Glutamatergic neuron (in vitro differentiated cells): ENCODE results near the gene USF3. TPM values are rescaled to one million over a fixed set of nuclear protein-coding genes. Genes with fewer than 3 reads are reported as not detected.

Experiments
- DNase-seq: peaks from one replicate; pipeline ENCODE4 v3.0.0; 2022
- H3K27ac Mint-ChIP-seq: one replicate; pipeline ENCODE4 v1.8.0; 2020; ENCODE audit warnings: mild to moderate bottlenecking, mixed read lengths, inconsistent platforms; ENCODE audit not compliant: unreplicated experiment
- H3K27me3 Mint-ChIP-seq: one replicate; pipeline ENCODE4 v1.8.0; 2020; ENCODE audit warnings: mild to moderate bottlenecking, moderate library complexity, mixed read lengths, inconsistent platforms; ENCODE audit not compliant: unreplicated experiment
- H3K36me3 Mint-ChIP-seq: one replicate; pipeline ENCODE4 v1.8.0; 2020; ENCODE audit warnings: mild to moderate bottlenecking, mixed read lengths, inconsistent platforms; ENCODE audit not compliant: unreplicated experiment
- H3K4me1 Mint-ChIP-seq: one replicate; pipeline ENCODE4 v1.8.0; 2020; ENCODE audit warnings: mild to moderate bottlenecking, low read depth, mixed read lengths, inconsistent platforms; ENCODE audit not compliant: unreplicated experiment
- H3K4me3 Mint-ChIP-seq: one replicate; pipeline ENCODE4 v1.8.0; 2020; ENCODE audit warnings: mild to moderate bottlenecking, mixed read lengths, inconsistent platforms; ENCODE audit not compliant: unreplicated experiment
- H3K9me3 Mint-ChIP-seq: one replicate; pipeline ENCODE4 v1.8.0; 2020; ENCODE audit warnings: mild to moderate bottlenecking, moderate library complexity, mixed read lengths, inconsistent platforms; ENCODE audit not compliant: unreplicated experiment
- total RNA-seq: library from RNA; stranded (reverse); fragmentation: NEBNext Ultra II Directional; extraction: Animal tissue kit (Norgen Biotek cat#: 25700); gene quantifications from one replicate; pipeline ENCODE4 v1.2.1, GENCODE V29; 2021; ENCODE audit not compliant: unreplicated experiment
- TF ChIP-seq, protein P1 (sequence below): fragments of 200-600 bp; sonication (generic); IDR thresholded peaks from one replicate; pipeline ENCODE4 v1.5.0; 2021; ENCODE audit not compliant: partially characterized antibody, unreplicated experiment

The USF3 gene
- total RNA-seq, 1 donor from 2014 or later: 14.9 TPM

DNA sequence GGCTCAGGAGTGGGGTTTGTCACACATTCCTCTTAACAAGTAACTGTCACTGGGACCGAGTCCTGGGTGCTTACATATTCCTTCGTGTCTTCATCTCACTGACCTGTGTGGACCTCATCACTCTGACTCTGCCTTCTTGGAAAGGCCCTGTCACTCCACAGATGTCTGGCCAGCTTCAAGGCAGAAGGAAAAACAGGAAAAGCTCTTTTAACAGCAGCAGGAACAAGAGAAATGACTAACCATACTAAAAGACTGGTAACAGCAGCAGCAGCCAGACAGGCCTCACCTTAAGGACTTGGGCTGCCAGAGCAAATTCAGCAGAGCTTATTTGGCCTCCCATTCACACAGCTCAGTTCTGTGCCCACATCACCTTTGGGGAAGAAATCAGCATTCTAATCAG is 68.1 kb downstream of the USF3 start:
- H3K9me3 Mint-ChIP-seq: peaks cover 1% of the 10 kb centered on the region
- H3K27me3 Mint-ChIP-seq: no peaks in the 10 kb centered on the region
- H3K36me3 Mint-ChIP-seq: no peaks in the 10 kb centered on the region
- H3K27ac Mint-ChIP-seq: no peak overlapping the region
- no peak for DNase-seq
- H3K4me1 Mint-ChIP-seq: peaks cover 7% of the 10 kb centered on the region
- TF ChIP-seq, protein P1, sequence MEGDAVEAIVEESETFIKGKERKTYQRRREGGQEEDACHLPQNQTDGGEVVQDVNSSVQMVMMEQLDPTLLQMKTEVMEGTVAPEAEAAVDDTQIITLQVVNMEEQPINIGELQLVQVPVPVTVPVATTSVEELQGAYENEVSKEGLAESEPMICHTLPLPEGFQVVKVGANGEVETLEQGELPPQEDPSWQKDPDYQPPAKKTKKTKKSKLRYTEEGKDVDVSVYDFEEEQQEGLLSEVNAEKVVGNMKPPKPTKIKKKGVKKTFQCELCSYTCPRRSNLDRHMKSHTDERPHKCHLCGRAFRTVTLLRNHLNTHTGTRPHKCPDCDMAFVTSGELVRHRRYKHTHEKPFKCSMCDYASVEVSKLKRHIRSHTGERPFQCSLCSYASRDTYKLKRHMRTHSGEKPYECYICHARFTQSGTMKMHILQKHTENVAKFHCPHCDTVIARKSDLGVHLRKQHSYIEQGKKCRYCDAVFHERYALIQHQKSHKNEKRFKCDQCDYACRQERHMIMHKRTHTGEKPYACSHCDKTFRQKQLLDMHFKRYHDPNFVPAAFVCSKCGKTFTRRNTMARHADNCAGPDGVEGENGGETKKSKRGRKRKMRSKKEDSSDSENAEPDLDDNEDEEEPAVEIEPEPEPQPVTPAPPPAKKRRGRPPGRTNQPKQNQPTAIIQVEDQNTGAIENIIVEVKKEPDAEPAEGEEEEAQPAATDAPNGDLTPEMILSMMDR: no peak
- H3K4me3 Mint-ChIP-seq: no peak overlapping the region

DNA sequence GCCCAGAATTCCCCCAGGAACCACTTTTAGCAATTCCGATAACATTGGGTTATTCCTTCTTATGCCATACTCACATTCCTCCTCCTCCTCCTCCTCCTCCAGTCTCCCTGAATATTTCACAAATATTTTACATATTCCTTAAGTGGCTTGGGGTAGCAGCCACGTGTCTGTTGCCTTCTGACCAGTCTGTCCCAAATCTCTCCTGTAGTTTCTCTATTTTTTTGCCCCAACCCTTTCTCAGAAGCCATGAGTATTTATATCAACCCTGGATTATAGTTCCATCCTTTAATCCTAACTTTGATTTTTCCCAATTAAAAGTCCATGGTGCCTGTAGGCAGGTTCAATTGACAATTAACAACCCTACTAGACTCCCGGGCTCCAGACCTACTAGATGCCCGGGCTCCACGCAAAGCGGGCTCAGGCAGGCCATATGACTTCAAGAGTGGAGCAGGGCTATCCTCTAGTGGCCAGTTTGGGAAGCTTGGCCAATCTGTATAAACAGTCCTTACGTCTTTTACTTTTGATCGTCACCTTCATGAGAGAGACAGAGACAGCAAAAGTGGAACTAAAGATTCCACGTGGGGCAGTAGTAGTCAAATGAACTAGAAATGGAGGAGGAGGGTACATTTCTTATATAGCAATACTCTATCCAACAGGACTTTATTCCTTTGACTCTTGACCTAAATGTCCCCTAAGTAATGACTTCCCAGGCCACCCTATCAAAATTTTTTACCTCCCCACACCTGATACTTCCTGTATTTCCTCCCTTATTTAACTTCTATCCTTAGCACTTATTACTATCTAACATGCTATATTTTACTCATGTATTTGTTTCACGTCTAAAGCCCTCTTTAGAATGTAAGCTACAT is 69.7 kb downstream of the USF3 start:
- H3K4me1 Mint-ChIP-seq: peaks cover 7% of the 10 kb centered on the region
- H3K9me3 Mint-ChIP-seq: peaks cover 1% of the 10 kb centered on the region
- peak; percentile 47 for DNase-seq
- TF ChIP-seq, protein P1: peak; percentile 71
- no peak overlapping the region for H3K4me3 Mint-ChIP-seq
- no peak overlapping the region for H3K27ac Mint-ChIP-seq
- H3K36me3 Mint-ChIP-seq: no peaks in the 10 kb centered on the region
- no peaks in the 10 kb centered on the region for H3K27me3 Mint-ChIP-seq

DNA sequence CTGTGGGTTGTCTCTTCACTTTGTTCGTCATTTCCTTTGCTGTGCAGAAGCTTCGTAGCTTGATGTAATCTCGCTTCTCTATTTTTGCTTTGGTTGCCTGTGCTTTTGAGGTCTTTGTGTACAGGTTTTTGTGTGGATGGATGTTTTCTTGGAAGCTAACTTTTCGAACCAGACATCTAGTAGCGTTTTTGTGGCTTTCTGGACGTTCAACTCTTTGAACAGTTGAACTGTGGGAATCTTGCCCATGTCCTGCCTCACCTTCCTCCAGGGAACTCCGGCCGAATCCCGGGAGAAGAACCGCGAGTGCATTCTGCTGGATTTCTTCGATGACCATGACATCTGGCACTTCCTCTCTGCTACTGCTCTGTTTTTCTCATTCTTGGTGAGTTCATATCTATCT is 70.6 kb downstream of the USF3 start:
- TF ChIP-seq, protein P1: no peak
- peaks cover 7% of the 10 kb centered on the region for H3K4me1 Mint-ChIP-seq
- DNase-seq: no peak
- peaks cover 1% of the 10 kb centered on the region for H3K9me3 Mint-ChIP-seq
- no peaks in the 10 kb centered on the region for H3K36me3 Mint-ChIP-seq
- H3K27me3 Mint-ChIP-seq: no peaks in the 10 kb centered on the region
- H3K27ac Mint-ChIP-seq: no peak overlapping the region
- no peak overlapping the region for H3K4me3 Mint-ChIP-seq

DNA sequence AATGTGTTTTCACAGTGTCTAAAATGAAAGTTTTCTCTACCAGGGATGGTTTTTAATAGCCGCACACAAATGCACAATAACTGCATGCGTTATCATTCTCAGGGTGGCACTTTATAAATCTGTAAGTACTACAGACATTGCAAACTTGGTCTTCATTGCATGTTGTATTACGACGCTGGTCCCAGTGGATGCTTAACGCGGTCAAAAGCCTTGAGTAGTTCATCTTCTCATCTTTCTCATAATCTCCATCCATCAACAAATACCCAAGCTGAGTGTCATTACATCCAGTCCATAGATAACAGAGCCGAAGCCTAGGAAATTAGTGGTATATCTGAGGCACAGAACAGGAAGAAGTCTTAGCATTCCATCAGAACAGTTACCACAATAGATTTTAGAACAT is 72.6 kb downstream of the USF3 start:
- Mint-ChIP-seq H3K27ac (no peak overlapping the region), H3K4me1 (peaks cover 7% of the 10 kb centered on the region), H3K27me3 (no peaks in the 10 kb centered on the region), H3K36me3 (no peaks in the 10 kb centered on the region), H3K4me3 (peak overlapping the region; percentile 20), H3K9me3 (peaks cover 1% of the 10 kb centered on the region)
- no peak for DNase-seq
- TF ChIP-seq, protein P1: no peak

DNA sequence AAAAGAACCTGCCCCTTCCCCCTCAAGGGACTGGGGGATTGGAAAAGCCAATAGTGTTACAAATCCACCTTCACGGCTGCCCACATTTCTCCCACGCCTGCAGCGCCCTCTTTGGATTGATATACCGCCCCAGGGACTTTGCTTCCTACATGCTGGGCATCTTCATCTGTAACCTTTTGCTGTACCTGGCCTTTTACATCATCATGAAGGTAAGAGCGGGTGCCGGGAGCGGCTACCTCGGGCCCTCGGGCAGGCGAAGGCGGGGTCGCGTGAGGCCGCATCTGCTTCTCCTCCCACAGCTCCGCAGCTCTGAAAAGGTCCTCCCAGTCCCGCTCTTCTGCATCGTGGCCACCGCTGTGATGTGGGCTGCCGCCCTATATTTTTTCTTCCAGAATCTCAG is 73.1 kb downstream of the USF3 start:
- peak overlapping the region; percentile 20 for H3K4me3 Mint-ChIP-seq

More for the DNA sequence above, 73.1 kb downstream of the USF3 start:
- no peaks in the 10 kb centered on the region for H3K27me3 Mint-ChIP-seq
- H3K27ac Mint-ChIP-seq: no peak overlapping the region
- DNase-seq: no peak
- H3K4me1 Mint-ChIP-seq: peaks cover 7% of the 10 kb centered on the region
- H3K9me3 Mint-ChIP-seq: no peaks in the 10 kb centered on the region
- TF ChIP-seq, protein P1: no peak
- no peaks in the 10 kb centered on the region for H3K36me3 Mint-ChIP-seq
